ENCODE data around the gene PITPNC1. TPM values are rescaled to one million over a fixed set of nuclear protein-coding genes. Genes with fewer than 3 reads are reported as not detected.
"Not testable (repeated sequence)": the region's sequence is repeated elsewhere in the genome, so short reads cannot be mapped to it uniquely, and the experiment has no call there.

The PITPNC1 gene
- total RNA-seq, 1 experiment from 2014 or later, result 23.6 TPM

- DNase-seq (ENCODE audit: low read depth), result no peak
These were observed 7.4 kb upstream of the PITPNC1 start for GRCh38 chr17:67369676-67370075.

- no peak for DNase-seq (ENCODE audit: low read depth)
These were observed 4.3 kb upstream of the PITPNC1 start for GRCh38 chr17:67372751-67373150.

- DNase-seq (ENCODE audit: low read depth), result peak; percentile 80
These were observed 2.6 kb upstream of the PITPNC1 start for GRCh38 chr17:67374329-67375053.

GRCh38 chr17:67375054-67375427, 2.0 kb upstream of the PITPNC1 start:
- no peak for DNase-seq (ENCODE audit: low read depth)

GRCh38 chr17:67375716-67376115, 1.4 kb upstream of the PITPNC1 start:
- DNase-seq (ENCODE audit: low read depth), result no peak

GRCh38 chr17:67376415-67376736, 705 bp upstream of the PITPNC1 start:
- peak; percentile 42 for DNase-seq (ENCODE audit: low read depth)

- peak; percentile 43 for DNase-seq (ENCODE audit: low read depth)
These were observed 690 bp downstream of the PITPNC1 start for GRCh38 chr17:67377488-67378453.

GRCh38 chr17:67378454-67379250, 1.6 kb downstream of the PITPNC1 start:
- DNase-seq (ENCODE audit: low read depth), result peak; percentile 87

GRCh38 chr17:67379251-67379630, 2.2 kb downstream of the PITPNC1 start:
- DNase-seq (ENCODE audit: low read depth), result no peak

- DNase-seq (ENCODE audit: low read depth), result no peak
These were observed 4.8 kb downstream of the PITPNC1 start for GRCh38 chr17:67381929-67382257.

GRCh38 chr17:67385122-67385988, 8.3 kb downstream of the PITPNC1 start:
- no peak for DNase-seq (ENCODE audit: low read depth)

- DNase-seq (ENCODE audit: low read depth), result peak; percentile 44
These were observed 10.0 kb downstream of the PITPNC1 start for GRCh38 chr17:67386965-67387551.

- DNase-seq (ENCODE audit: low read depth), result not testable (repeated sequence)
These were observed 11.5 kb downstream of the PITPNC1 start for GRCh38 chr17:67388536-67388935.

GRCh38 chr17:67388986-67389385, 11.9 kb downstream of the PITPNC1 start:
- DNase-seq (ENCODE audit: low read depth), result no peak

GRCh38 chr17:67390006-67390645, 13.0 kb downstream of the PITPNC1 start:
- no peak for DNase-seq (ENCODE audit: low read depth)

- DNase-seq (ENCODE audit: low read depth), result peak; percentile 95
These were observed 13.7 kb downstream of the PITPNC1 start for GRCh38 chr17:67390646-67391361.

GRCh38 chr17:67392111-67392510, 15.0 kb downstream of the PITPNC1 start:
- no peak for DNase-seq (ENCODE audit: low read depth)

GRCh38 chr17:67393809-67394397, 16.8 kb downstream of the PITPNC1 start:
- no peak for DNase-seq (ENCODE audit: low read depth)

- DNase-seq (ENCODE audit: low read depth), result no peak
These were observed 22.6 kb downstream of the PITPNC1 start for GRCh38 chr17:67399676-67400075.

Data from RPMI7951 (cell line).